ENCODE measurements around the gene SETD3.

DNA sequence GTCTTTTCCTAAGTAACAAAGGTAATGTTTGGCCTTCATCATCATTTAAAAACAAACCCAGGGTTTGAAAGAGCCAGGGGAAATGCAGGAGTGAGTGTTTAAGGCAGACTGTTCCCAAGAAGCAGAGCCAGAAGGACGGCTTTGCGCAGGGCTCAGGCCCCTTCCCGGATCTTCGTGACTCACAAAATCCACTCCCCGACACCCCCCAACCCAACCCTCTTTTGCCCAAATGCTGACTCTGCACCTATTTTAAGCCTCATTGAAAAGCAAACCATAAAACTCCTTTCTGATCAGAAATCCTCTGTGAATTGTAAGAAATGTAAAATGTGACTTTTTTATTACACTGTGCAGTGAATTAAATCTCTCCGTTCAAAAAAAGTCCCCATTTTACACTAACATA lies 67.5 kb downstream of the SETD3 start:
- TF ChIP-seq, protein P1, sequence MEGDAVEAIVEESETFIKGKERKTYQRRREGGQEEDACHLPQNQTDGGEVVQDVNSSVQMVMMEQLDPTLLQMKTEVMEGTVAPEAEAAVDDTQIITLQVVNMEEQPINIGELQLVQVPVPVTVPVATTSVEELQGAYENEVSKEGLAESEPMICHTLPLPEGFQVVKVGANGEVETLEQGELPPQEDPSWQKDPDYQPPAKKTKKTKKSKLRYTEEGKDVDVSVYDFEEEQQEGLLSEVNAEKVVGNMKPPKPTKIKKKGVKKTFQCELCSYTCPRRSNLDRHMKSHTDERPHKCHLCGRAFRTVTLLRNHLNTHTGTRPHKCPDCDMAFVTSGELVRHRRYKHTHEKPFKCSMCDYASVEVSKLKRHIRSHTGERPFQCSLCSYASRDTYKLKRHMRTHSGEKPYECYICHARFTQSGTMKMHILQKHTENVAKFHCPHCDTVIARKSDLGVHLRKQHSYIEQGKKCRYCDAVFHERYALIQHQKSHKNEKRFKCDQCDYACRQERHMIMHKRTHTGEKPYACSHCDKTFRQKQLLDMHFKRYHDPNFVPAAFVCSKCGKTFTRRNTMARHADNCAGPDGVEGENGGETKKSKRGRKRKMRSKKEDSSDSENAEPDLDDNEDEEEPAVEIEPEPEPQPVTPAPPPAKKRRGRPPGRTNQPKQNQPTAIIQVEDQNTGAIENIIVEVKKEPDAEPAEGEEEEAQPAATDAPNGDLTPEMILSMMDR (IDR thresholded peaks at IDR 0.05) = no peak
- TF ChIP-seq POLR2A (IDR thresholded peaks at IDR 0.05) = no peak
